GM18867 (cell line): ENCODE measurements around the gene CCSER1.
"Not testable (repeated sequence)": the region's sequence is repeated elsewhere in the genome, so short reads cannot be mapped to it uniquely, and the experiment has no call there.

Experiments used
- ATAC-seq: cut with Tn5 transposase; IDR thresholded peaks from one replicate; pipeline ENCODE4 v1.9.1; 2021; ENCODE audit warnings: mild to moderate bottlenecking, moderate library complexity; ENCODE audit not compliant: unreplicated experiment

The CCSER1 gene

DNA sequence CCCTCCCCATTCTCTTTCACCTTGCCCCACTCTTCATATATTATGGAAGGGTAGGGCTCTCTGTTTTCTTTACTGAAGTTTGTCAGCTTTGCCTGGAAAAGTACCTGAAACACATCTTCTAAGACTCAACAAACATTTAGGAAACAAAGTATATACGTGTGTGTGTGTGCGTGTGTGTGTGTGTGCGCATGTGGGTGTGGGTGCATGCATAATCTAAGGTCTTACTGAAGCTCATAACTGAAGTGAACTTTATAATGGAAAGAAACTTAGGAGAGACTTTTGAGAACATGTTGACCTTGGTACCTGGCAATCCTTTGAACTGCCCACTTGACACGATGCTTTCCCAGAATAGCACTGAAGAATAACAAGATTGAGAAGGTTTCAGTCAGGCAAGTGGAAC is 1190.2 kb downstream of the CCSER1 start:
- no peak for ATAC-seq

DNA sequence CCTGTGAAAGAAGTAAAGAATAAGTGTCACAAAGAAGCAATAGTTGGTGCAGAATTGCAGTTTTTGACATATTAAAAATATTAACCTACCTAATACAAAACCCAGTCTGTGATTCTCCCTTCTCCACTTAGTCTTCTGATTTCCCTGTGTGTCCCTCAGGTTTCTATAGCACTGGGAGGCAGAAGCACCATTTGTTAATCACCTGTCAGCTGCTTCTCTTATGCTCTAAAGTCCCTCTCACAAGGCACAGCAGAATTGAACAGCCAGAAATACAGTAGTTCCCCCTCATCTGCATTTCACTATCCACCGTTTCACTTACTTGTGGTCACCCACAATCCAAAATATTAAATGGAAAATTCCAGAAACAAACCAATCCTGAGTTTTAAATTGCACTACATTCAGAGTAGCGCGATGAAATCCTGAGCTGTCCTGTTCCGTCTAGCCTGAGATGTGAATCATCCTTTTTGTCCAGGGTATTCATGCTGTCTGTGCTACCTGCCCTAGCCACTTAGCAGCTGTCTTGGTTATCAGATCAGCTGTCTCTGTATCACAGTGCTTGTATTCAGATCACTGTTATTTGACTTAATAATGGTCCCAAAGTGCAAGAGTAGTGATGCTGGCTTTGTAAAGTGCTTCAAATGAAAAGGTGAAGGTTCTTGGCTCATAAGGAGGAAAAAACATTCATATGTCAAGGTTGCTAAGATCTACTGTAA is 1192.5 kb downstream of the CCSER1 start:
- no peak for ATAC-seq

DNA sequence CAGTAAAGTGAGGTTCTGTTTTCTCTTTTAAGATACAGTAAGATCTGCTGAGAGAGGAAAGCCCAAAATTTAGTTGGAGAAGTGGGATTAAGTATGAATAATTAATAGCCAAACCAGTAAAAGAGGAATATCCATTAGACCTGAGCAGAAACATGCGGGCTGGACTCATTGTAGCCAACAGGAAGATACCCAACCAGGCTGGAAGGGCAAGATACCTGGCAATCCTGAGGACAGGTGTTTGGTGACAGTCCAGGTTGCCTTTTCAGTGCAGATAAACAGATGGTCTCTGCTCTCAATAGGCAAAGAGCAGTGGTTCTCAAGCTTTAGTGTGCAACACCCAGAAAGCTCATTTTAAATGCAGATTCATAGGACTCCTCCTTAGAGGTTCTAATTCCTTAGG is 1195.8 kb downstream of the CCSER1 start:
- no peak for ATAC-seq

- no peak for ATAC-seq
Measured at GRCh38 chr4:91325495-91325894, 1198.3 kb downstream of the CCSER1 start.

DNA sequence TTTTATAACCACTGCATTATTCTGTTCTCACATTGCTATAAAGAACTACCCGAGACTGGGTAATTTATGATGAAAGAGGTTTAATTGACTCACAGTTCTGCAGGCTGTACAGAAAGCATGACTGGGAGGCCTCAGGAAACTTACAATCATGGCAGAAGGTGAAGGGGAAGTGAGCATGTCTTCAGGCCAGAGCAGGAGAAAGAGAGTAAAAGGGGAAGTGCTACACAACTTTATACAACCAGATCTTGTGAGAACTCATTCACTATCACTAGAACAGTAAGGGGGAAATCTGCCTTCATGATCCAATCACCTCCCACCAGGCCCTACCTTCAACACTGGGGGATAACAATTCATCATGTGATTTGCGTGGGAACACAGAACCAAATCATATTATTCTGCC is 1199.0 kb downstream of the CCSER1 start:
- ATAC-seq, result not testable (repeated sequence)

DNA sequence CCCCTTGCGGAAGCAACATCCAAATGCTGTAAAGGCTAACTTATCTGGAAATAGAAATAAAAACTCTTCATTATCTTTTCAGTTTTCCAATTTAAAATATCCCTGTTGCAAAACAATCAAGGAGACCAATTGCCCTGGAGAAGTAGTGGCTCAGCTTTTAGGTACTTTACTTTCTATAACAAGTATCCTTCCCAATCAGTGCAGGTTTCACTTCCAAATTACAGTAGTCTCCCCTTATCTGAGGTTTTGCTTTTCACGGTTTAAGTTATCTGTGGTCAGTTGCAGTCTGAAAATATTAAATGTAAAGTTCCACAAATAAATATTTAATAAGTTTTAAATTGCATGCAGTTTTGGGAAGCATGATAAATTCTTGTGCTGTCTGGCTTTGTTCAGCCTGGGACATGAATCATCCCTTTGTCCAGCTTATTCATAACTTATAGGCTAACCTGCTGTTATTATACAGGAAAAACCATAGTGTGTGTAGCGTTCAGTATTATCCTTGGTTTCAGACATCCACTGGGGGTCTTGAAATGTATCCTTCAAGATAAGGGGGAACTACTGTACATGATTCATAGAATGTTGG is 1203.5 kb downstream of the CCSER1 start:
- ATAC-seq, result no peak

- no peak for ATAC-seq
Measured at GRCh38 chr4:91340822-91341221, 1213.6 kb downstream of the CCSER1 start.

GRCh38 chr4:91345632-91346031 is 1218.4 kb downstream of the CCSER1 start:
- peak; percentile 71 for ATAC-seq

DNA sequence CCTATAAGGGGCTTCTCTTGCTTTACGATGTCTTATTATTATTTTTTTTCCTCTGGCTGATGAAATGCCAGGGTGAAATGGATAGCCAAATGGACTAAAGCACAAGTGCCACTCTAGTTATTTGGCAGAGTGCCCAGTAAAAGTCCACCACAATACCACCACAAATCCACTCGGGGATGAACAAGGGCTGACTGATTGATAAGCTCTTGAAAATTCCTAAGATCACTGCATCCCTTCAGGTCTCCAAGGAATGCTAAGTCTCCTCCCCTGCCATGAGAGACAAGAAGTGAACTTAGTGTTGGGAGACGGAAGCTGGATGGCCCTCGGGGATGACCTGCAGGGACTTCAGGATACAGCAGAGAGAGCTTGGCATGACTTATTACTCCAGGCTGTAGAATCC is 1229.3 kb downstream of the CCSER1 start:
- ATAC-seq, result not testable (repeated sequence)

DNA sequence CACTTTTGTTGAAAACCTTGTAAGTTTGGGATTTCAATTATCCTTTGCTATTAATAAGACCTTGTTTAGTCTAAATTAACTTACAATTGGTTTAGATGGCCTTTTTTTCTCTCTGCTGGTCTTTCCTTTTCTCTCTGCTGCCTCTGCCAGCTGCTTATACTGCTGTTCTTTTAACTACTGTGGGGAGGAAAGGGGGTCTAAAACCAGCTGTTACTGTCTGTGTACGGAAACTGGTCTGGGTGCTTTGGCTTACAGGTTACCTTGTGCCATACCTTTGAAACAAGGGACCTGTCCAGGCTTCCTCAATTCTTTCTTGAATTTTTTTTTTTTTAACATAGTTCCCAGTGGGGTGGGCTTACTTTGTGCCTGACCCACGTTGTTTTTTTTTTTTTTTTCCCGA is 1230.8 kb downstream of the CCSER1 start:
- ATAC-seq, result peak; percentile 45

- ATAC-seq, result not testable (repeated sequence)
Measured at GRCh38 chr4:91358621-91359020, 1231.4 kb downstream of the CCSER1 start.

DNA sequence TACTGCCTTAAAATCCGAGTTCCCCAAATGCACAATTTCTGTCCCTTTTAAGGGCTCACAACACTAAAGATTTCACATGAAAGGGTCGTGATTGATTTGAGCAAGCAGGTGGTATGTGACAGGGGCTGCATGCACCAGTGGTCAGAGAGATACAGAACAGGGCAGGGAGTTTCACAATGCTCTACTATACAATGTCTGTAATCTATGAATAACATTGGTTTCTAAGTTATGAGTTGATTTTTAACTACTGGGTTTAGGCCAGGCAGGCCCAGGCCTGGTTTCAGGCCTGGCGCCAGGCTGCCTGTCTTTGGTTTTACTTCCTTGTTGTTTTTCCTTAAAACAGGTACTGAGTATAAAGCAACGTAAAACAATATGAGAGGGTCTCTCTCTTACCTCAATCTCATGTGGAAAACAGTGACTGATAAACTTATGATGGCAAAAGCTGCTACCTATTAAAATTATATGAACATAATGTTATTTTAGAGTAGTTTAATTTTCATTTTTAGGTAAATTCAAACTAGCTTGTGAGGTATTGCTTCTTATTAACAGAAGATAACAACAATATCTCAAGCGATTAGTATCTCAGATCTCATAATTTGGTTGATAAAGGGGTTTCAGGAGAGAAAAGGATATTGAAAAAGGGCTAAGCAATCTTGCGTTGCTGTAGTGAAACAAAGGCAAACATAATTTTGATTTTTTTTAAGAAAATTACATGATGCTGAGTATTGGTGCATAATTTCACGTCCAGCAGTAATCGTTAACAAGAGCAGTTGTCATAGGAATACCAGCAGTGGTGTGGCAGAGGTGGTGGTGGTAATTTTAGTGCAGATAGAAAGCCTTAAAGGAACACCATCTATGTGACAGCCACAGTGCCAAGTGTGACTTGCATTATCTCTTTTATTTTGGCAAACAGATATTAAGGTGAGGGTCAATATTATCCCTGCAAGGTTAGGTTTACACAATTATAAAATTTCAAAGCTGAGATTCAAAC is 1232.1 kb downstream of the CCSER1 start:
- ATAC-seq, result peak; percentile 32

GRCh38 chr4:91362125-91362524 is 1234.9 kb downstream of the CCSER1 start:
- peak; percentile 43 for ATAC-seq

DNA sequence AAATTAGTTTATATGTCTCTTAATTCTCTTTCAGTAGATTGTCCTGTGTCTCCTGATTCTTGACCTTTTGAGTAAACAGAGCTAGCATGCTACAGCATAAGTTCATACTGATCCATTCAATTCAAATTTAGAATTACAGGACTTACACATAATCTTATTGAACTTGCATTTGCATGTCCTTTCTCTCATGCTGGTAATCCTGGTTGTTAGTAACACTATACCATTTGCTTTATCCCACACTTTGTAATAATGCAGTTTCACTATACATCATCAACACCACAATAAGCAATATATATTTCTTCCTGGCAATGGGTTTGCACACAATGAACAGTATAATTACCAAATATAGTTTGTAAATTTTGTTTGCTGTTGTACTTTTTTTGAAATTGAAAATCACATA is 1239.4 kb downstream of the CCSER1 start:
- no peak for ATAC-seq

GRCh38 chr4:91369116-91369515 is 1241.9 kb downstream of the CCSER1 start:
- no peak for ATAC-seq

- no peak for ATAC-seq
Measured at GRCh38 chr4:91373546-91373945, 1246.4 kb downstream of the CCSER1 start.

GRCh38 chr4:91405431-91405830 is 1278.2 kb downstream of the CCSER1 start:
- not testable (repeated sequence) for ATAC-seq

DNA sequence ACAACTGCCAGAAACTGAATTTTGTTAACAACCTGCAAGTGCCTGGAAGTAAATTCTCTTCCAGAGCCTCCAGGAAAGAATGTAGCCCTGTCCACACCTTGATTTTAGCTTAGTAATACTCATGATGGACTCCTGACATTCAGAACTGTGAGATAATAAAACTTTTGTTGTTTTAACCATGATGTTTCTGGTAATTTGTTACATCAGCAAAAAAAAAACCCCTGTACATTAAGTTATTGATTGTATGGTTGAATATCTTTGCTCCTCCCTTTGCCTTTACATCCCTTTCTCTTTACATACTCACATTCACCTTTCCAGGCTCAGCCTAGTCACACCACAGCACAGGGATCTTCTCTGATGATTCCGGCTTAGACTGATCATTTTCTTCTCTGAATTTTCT is 1294.8 kb downstream of the CCSER1 start:
- ATAC-seq, result no peak

GRCh38 chr4:91426725-91427124 is 1299.5 kb downstream of the CCSER1 start:
- no peak for ATAC-seq

- ATAC-seq, result no peak
Measured at GRCh38 chr4:91427171-91427570, 1300.0 kb downstream of the CCSER1 start.

DNA sequence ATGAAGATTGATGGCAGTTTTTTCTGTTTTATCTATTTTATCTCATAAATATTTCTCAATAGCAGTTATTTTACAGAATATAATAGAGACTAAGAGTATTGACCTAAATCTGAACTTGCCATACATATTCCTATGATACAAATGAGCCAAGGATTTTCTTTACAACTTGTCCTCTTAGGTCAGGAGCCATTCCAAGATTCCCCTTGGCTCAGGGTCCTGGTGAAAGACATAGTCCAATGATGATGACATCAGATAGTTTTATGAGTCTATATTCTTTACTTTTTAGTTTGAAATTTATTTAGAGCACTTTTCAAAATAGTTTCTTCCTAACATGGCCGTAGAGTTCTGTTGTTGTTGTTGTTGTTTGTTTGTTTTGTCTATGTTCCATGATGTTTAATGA is 1307.4 kb downstream of the CCSER1 start:
- ATAC-seq, result no peak

- ATAC-seq, result no peak
Measured at GRCh38 chr4:91436556-91436955, 1309.4 kb downstream of the CCSER1 start.
